ENCODE data around the gene C1QBP. TPM values are rescaled to one million over a fixed set of nuclear protein-coding genes. Genes with fewer than 3 reads are reported as not detected.

Gene C1QBP
- total RNA-seq, 1 donor from 2014 or later = 96.4 TPM

GRCh38 chr17:5481451-5481850 lies 42.5 kb upstream of the C1QBP start:
- peaks cover 7% of the 10 kb centered on the region for H3K9me3 Mint-ChIP-seq
- no peak overlapping the region for H3K4me3 Mint-ChIP-seq
- H3K4me1 Mint-ChIP-seq = peaks cover 37% of the 10 kb centered on the region
- DNase-seq (ENCODE audit: low spot score in 2 of 2, unreplicated experiment in 2 of 2) = no peak
- H3K36me3 Mint-ChIP-seq = peaks cover 47% of the 10 kb centered on the region
- H3K27ac Mint-ChIP-seq = peak overlapping the region; percentile 82
- no peak for TF ChIP-seq CTCF (IDR thresholded peaks at IDR 0.05; ENCODE audit: unreplicated experiment)
- H3K27me3 Mint-ChIP-seq (ENCODE audit: low read depth) = no peaks in the 10 kb centered on the region

GRCh38 chr17:5480962-5481361 lies 42.0 kb upstream of the C1QBP start:
- Mint-ChIP-seq H3K4me3 (no peak overlapping the region), H3K27me3 (ENCODE audit: low read depth) (no peaks in the 10 kb centered on the region), H3K27ac (peak overlapping the region; percentile 82), H3K9me3 (peaks cover 7% of the 10 kb centered on the region), H3K36me3 (peaks cover 49% of the 10 kb centered on the region), H3K4me1 (peaks cover 37% of the 10 kb centered on the region)
- no peak for DNase-seq (ENCODE audit: low spot score in 2 of 2, unreplicated experiment in 2 of 2)
- no peak for TF ChIP-seq CTCF (IDR thresholded peaks at IDR 0.05; ENCODE audit: unreplicated experiment)

GRCh38 chr17:5478992-5479391 lies 40.0 kb upstream of the C1QBP start:
- Mint-ChIP-seq H3K9me3 (peaks cover 7% of the 10 kb centered on the region), H3K4me1 (peaks cover 23% of the 10 kb centered on the region), H3K36me3 (peaks cover 58% of the 10 kb centered on the region)

GRCh38 chr17:5473906-5474305 lies 35.0 kb upstream of the C1QBP start:
- TF ChIP-seq CTCF (IDR thresholded peaks at IDR 0.05; ENCODE audit: unreplicated experiment) = no peak
- Mint-ChIP-seq H3K27ac (no peak overlapping the region), H3K9me3 (peaks cover 7% of the 10 kb centered on the region), H3K4me3 (no peak overlapping the region), H3K4me1 (no peaks in the 10 kb centered on the region), H3K36me3 (peaks cover 49% of the 10 kb centered on the region), H3K27me3 (ENCODE audit: low read depth) (no peaks in the 10 kb centered on the region)
- no peak for DNase-seq (ENCODE audit: low spot score in 2 of 2, unreplicated experiment in 2 of 2)

More at GRCh38 chr17:5478992-5479391, 40.0 kb upstream of the C1QBP start:
- H3K4me3 Mint-ChIP-seq = no peak overlapping the region
- no peak for DNase-seq (ENCODE audit: low spot score in 2 of 2, unreplicated experiment in 2 of 2)
- no peak for TF ChIP-seq CTCF (IDR thresholded peaks at IDR 0.05; ENCODE audit: unreplicated experiment)
- no peaks in the 10 kb centered on the region for H3K27me3 Mint-ChIP-seq (ENCODE audit: low read depth)
- H3K27ac Mint-ChIP-seq = no peak overlapping the region

- Mint-ChIP-seq H3K27ac (no peak overlapping the region), H3K9me3 (peaks cover 7% of the 10 kb centered on the region), H3K4me3 (no peak overlapping the region), H3K36me3 (peaks cover 36% of the 10 kb centered on the region), H3K4me1 (peaks cover 6% of the 10 kb centered on the region), H3K27me3 (ENCODE audit: low read depth) (no peaks in the 10 kb centered on the region)
- TF ChIP-seq CTCF (IDR thresholded peaks at IDR 0.05; ENCODE audit: unreplicated experiment) = no peak
- no peak for DNase-seq (ENCODE audit: low spot score in 2 of 2, unreplicated experiment in 2 of 2)
Observed at GRCh38 chr17:5472511-5472910, 33.6 kb upstream of the C1QBP start.

- H3K27ac Mint-ChIP-seq = peak overlapping the region; percentile 83
- H3K9me3 Mint-ChIP-seq = no peaks in the 10 kb centered on the region
- H3K27me3 Mint-ChIP-seq (ENCODE audit: low read depth) = no peaks in the 10 kb centered on the region
- H3K4me1 Mint-ChIP-seq = peaks cover 23% of the 10 kb centered on the region
- no peak for DNase-seq (ENCODE audit: low spot score in 2 of 2, unreplicated experiment in 2 of 2)
- peaks cover 14% of the 10 kb centered on the region for H3K36me3 Mint-ChIP-seq
- no peak for TF ChIP-seq CTCF (IDR thresholded peaks at IDR 0.05; ENCODE audit: unreplicated experiment)
- peak overlapping the region; percentile 78 for H3K4me3 Mint-ChIP-seq
Observed at GRCh38 chr17:5468075-5468473, 29.1 kb upstream of the C1QBP start.

Data from mesothelial cell of epicardium (in vitro differentiated cells).